ENCODE measurements around the gene COLGALT1. TPM values are rescaled to one million over a fixed set of nuclear protein-coding genes. Genes with fewer than 3 reads are reported as not detected.

The COLGALT1 gene
- total RNA-seq, 1 experiment from 2014 or later: 49.5 TPM

DNA sequence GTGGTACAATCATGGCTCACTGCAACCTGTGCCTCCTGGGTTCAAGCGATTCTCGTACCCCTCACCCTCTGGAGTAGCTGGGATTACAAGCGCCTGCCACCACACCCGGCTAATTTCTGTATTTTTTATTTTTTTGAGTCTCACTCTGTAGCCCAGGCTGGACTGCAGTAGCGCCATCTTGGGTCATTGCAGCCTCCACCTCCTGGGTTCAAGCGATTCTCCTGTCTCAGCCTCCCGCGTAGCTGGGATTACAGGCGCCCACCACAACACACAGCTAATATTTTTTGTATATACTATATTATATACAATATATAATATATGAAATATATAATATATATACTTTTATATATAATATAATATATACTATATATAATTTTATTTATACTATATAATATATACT lies 52.5 kb downstream of the COLGALT1 start:
- DNase-seq: no peak
- Histone ChIP-seq H3K36me3 (replicated peaks; ENCODE audit: control insufficient read depth, insufficient read depth, low read length) (peaks cover 2% of the 10 kb centered on the region; the same call in 1 of the 2 replicates), H3K27me3 (ENCODE audit: control insufficient read depth, insufficient read depth, low read length) (no peaks in the 10 kb centered on the region), H3K4me3 (ENCODE audit: insufficient read depth, low read depth, low read length) (no peak overlapping the region)

DNA sequence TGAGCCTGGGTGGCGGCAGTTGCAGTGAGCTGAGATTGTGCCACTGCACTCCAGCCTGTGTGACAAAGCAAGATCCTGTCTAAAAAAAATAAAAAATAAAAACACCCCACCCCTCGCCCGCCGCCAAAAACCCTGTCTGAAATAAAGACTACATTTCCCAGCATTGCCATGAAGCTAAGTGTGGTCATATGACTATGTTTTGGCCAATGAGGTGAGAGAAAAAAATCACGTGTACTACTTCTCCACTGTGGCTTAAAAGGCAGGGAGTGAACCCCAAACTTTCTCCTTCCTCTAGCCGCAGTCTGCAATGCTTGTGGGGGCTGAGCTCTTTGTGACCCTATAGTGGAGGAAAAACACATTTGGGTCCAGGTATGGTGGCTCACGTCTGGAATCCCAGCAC lies 54.9 kb downstream of the COLGALT1 start:
- DNase-seq: peak; percentile 72
- H3K36me3 ChIP-seq (replicated peaks; ENCODE audit: control insufficient read depth, insufficient read depth, low read length): peaks cover 2% of the 10 kb centered on the region; the same call in 1 of the 2 replicates
- H3K4me3 ChIP-seq (ENCODE audit: insufficient read depth, low read depth, low read length): no peak overlapping the region

DNA sequence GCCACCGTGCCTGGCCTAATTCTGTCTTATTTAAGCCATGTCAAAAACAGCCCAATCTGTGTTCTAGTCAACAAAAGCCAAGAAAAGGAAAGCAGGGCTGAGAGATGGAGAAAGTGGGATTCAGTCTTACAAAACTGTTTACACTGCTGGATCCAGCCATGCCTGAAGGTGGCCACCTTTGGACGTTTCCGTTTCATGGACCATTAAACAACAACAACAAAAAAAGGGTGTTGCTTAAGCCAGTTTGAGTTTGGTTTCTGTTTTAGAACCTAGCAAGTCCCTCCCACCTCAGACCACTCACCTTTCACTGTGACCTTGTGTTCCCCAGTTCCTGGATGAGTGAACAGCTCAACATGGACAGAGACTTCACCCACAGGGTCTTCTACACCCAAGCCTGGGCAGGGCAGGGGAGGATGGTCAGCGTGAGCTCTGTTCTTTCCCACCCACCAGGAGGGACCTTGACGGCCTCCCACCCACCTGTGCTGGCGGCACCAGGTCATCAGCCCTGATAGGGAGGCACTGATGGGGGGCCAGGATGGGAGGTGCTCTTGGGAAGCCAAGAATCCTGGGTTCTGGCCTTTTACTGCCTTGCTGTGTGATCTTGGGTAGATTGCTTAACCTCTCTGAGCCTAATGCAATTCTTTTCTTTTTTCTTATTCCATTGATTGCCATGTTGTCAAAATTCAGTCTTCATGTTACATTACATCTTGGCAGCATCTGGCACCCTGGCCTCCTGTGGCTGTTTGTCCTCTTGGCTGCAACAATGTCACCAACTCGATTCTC lies 56.2 kb downstream of the COLGALT1 start:
- no peaks in the 10 kb centered on the region for H3K27me3 ChIP-seq (ENCODE audit: control insufficient read depth, insufficient read depth, low read length)
- peaks cover 2% of the 10 kb centered on the region; the same call in 1 of the 2 replicates for H3K36me3 ChIP-seq (replicated peaks; ENCODE audit: control insufficient read depth, insufficient read depth, low read length)
- H3K4me3 ChIP-seq (ENCODE audit: insufficient read depth, low read depth, low read length): no peak overlapping the region
- no peak for DNase-seq

More for the DNA sequence above, 54.9 kb downstream of the COLGALT1 start:
- no peaks in the 10 kb centered on the region for H3K27me3 ChIP-seq (ENCODE audit: control insufficient read depth, insufficient read depth, low read length)

DNA sequence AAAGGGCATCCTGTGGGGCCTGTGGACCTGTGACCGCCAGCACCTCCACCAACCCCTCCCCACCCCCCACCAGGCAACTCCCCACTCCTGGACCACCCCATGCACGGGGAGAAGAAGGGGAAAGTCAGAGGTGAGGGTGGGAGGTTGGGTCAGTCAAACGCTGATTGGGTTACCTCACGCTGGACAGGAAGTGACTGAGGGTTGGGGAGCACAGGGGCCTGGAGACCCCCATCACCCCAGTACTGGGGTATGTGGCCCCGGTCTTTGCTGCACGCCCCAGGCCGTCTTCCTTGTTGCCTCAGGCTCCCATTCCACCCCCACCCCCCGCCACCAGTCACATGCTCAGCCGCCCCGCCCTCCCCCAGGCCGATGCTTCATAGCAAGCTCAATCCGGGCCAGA lies 59.0 kb downstream of the COLGALT1 start:
- DNase-seq: no peak
- H3K4me3 ChIP-seq (ENCODE audit: insufficient read depth, low read depth, low read length): no peak overlapping the region
- peaks cover 2% of the 10 kb centered on the region; the same call in 1 of the 2 replicates for H3K36me3 ChIP-seq (replicated peaks; ENCODE audit: control insufficient read depth, insufficient read depth, low read length)
- no peaks in the 10 kb centered on the region for H3K27me3 ChIP-seq (ENCODE audit: control insufficient read depth, insufficient read depth, low read length)

DNA sequence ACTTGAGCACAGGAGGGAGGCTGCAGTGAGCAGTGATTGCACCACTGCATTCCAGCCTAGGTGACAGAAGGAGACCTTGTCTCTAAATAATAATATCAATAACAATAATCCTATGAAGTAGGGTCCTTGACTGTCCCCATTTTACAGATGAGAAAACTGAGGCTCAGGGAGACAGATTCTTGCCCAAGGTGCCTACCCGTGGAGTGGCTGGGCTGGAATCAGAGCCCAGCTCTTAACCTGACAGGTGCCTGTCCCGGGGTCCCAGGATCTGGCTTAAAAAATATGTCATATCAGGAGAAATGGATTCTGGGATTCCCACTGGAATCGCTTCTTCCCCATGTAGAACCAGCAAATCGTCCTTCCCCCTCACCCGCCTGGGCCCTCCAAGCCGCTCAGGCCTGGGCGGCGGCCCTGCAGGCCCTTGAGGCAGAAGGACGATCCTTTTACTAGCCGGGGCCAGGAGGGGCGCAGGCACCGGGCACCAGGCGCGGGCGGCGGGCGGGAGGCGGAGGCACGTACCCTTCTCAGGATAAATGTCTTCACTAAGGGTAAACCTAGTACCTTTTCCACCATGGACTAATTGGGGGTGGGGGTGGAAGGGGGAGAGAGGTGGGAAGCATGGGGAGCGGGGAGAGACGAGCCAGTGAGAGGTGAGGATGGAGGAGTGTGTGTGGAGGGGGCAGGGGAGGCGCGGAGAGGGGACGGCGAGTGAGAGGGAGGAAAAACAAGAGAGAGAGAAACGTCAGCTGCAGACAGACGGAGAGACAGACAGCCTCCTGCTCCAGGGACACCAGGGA lies 60.6 kb downstream of the COLGALT1 start:
- peak overlapping the region; percentile 81 for H3K4me3 ChIP-seq (ENCODE audit: insufficient read depth, low read depth, low read length)
- DNase-seq: no peak
- H3K27me3 ChIP-seq (ENCODE audit: control insufficient read depth, insufficient read depth, low read length): no peaks in the 10 kb centered on the region
- H3K36me3 ChIP-seq (replicated peaks; ENCODE audit: control insufficient read depth, insufficient read depth, low read length): peaks cover 2% of the 10 kb centered on the region; the same call in 1 of the 2 replicates

DNA sequence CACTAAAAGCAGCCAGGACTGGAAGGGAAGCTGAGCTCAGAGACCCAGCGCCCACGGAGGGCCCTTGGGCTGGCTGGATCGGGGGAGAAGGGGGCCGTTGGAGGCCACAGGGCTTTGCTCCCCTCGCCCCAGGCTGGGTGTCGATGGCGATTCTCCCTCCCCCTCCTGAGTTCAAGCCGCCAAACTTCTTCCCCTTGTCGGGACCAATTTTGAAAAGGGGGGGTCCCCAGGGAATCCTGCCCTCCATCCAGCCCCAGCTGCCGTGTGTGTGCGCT lies 61.2 kb downstream of the COLGALT1 start:
- H3K27me3 ChIP-seq (ENCODE audit: control insufficient read depth, insufficient read depth, low read length): no peaks in the 10 kb centered on the region
- DNase-seq: no peak
- peaks cover 1% of the 10 kb centered on the region; the same call in 1 of the 2 replicates for H3K36me3 ChIP-seq (replicated peaks; ENCODE audit: control insufficient read depth, insufficient read depth, low read length)
- peak overlapping the region; percentile 81 for H3K4me3 ChIP-seq (ENCODE audit: insufficient read depth, low read depth, low read length)

DNA sequence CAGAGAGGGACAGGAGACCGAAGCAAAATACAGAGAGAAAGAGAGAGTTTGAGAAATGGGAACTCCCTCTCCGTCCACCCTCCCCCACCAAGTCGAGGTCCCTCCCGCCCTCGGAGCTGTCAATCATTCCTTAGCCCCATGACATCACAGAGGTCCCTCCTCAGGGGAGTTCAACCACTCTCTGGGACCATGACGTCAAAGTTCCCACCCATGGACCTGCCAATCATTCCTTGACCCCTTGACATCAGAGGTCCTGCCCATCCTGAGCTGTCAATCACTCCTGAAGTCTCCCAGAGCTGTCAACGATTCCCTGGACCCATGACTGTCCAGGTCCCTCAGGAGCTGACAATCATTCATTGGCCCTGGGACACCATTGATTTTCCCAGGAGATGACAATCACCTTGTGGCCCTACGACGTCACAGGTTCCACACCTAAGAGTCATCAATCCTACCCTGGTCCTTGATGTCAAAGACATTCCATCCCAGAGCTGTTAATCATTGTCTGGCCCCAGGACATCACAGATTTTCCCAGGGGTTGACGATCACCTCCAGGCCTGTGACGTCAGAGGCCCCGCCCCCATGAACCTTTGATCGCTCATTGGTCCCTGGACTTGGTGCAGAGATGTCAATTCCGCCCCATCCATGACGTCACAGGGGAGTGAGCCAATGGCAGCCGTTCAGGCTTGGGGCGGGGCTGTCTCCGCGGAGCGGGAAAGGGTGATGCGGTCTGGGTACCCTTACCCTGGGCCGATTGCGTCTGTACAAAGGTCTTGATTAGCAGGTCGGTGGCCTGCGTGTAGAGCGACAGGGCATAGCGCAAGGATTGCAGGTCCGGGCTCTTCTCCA lies 61.7 kb downstream of the COLGALT1 start:
- peak overlapping the region; percentile 81 for H3K4me3 ChIP-seq (ENCODE audit: insufficient read depth, low read depth, low read length)
- H3K36me3 ChIP-seq (replicated peaks; ENCODE audit: control insufficient read depth, insufficient read depth, low read length): no peaks in the 10 kb centered on the region; the same call in 1 of the 2 replicates
- peak; percentile 83 for DNase-seq
- no peaks in the 10 kb centered on the region for H3K27me3 ChIP-seq (ENCODE audit: control insufficient read depth, insufficient read depth, low read length)

DNA sequence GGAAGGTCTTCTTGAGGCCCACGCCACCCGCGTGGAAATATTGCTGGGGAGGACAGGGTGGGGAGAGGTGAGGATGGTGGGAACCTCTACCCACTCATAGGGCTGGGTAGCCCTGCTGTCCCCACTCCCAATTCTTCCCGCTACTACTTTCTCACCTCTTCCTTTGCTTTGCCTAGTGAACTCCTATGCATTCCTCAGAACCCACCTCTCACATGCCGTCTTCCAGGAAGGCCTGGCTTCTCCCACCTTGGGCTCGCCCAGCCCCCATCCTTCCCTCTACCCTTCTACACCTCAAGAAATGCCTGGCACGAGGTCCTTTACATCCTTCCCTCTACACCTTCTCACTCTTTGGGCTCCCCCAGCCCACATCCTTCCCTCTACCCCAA lies 62.4 kb downstream of the COLGALT1 start:
- H3K27me3 ChIP-seq (ENCODE audit: control insufficient read depth, insufficient read depth, low read length): no peaks in the 10 kb centered on the region
- no peak for DNase-seq
- peaks cover under 1% of the 10 kb centered on the region for H3K36me3 ChIP-seq (replicated peaks; ENCODE audit: control insufficient read depth, insufficient read depth, low read length)
- no peak overlapping the region for H3K4me3 ChIP-seq (ENCODE audit: insufficient read depth, low read depth, low read length)

DNA sequence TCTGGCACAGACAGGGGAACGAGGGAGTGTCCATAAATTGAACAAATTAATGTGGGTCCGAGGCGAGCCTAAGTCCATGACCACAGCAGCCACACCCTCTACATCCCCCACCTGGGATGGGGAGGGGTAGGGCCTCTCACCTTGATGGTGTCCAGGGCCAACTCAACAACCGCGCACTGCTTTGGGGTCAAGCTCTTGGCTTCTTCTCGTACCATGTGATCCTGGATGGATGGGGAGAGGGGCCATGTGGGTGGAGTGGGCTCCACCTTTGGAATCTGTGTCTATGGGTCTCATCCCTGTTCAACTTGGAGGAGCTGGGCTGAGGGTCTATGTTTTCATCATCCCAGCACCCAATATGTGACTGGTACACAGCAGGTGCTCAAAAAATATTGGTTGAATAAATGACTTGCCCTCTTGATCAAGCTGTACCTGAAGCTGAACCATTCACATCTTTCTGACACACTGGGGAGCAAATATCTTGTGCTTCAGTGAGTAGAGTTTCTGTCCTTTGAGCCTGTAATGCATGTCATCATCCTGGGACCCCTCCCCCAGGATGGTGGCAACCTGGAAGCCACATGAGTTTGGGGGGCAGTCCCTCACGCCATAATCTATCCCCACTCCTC lies 62.9 kb downstream of the COLGALT1 start:
- Histone ChIP-seq H3K27me3 (ENCODE audit: control insufficient read depth, insufficient read depth, low read length) (no peaks in the 10 kb centered on the region), H3K36me3 (replicated peaks; ENCODE audit: control insufficient read depth, insufficient read depth, low read length) (peaks cover 3% of the 10 kb centered on the region), H3K4me3 (ENCODE audit: insufficient read depth, low read depth, low read length) (no peak overlapping the region)
- no peak for DNase-seq

DNA sequence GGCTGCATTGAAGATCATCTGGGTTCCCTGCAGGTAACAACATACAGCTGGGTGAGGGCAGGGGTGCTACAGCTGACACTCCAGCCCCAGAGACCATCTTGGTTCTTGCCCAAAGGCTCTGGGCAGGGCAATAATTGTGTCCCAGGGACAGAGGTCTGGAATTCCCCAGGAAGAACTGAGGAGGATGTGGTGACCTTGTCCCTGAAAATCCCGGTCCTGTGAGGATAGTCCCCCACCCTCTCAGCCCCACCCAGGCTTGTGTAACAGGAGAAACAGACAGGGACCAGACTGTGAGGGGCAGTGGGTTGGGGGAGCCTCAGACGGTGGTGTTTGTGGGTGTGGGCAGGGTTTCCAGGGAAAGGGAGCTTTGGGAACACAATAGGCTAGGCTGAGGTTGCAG lies 63.5 kb downstream of the COLGALT1 start:
- Histone ChIP-seq H3K27me3 (ENCODE audit: control insufficient read depth, insufficient read depth, low read length) (no peaks in the 10 kb centered on the region), H3K4me3 (ENCODE audit: insufficient read depth, low read depth, low read length) (no peak overlapping the region), H3K36me3 (replicated peaks; ENCODE audit: control insufficient read depth, insufficient read depth, low read length) (peaks cover 3% of the 10 kb centered on the region)
- no peak for DNase-seq

DNA sequence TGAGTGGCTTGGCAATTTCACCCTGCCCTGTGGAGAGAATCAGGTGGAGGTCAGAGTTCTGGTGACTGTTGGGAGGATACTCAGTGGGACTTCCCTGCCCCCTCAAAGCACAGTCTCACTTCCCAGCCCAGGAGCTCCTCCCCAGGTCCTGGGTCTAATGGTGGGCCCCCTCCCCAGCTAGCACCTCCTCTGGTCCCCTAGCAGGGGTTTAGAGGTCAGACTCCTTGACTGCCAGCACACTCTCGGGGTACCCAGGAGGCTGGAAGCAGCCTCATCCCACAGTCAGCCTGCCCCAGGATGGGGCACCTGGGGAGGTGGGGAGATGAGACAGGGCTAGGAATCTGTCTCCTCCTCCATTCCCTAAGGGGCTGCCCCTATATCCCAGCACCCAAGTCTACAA lies 65.2 kb downstream of the COLGALT1 start:
- H3K4me3 ChIP-seq (ENCODE audit: insufficient read depth, low read depth, low read length): no peak overlapping the region
- no peaks in the 10 kb centered on the region for H3K27me3 ChIP-seq (ENCODE audit: control insufficient read depth, insufficient read depth, low read length)
- no peak for DNase-seq
- peaks cover 5% of the 10 kb centered on the region for H3K36me3 ChIP-seq (replicated peaks; ENCODE audit: control insufficient read depth, insufficient read depth, low read length)

DNA sequence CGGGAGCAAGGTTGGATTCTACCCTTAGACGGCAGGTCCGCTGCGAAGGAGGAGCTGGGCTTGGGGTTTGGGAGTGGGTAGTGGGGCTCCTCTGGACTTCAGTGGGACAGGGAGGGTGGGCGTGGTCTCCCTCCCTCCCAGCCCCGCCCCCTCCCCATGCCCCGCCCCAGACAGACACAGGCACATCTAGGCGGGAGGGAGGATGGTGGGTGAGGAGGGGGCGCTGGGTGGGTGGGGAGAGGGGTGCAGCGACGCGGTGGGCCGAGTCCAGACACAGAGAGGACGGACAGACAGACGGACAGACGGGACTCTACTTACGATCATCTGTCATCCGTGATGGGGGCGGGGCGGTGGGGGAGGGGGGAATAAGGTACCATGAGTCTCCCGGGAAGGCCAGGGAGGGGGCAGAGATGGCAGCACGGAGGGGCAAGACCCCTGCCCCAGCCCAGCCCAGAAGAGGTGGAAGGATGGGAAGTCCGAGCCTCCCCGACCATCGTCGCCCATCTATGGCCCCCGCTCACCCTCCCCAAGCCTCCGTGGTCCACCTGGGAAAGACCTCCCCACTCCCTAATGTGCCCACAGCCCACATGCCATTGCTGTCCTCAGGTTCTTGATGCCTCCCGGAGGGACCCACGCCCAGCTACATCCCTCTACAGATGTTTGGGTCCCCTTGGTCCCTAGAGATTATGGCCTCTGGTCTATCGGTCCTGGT lies 67.9 kb downstream of the COLGALT1 start:
- Histone ChIP-seq H3K36me3 (replicated peaks; ENCODE audit: control insufficient read depth, insufficient read depth, low read length) (peaks cover 9% of the 10 kb centered on the region), H3K4me3 (ENCODE audit: insufficient read depth, low read depth, low read length) (no peak overlapping the region), H3K27me3 (ENCODE audit: control insufficient read depth, insufficient read depth, low read length) (no peaks in the 10 kb centered on the region)
- DNase-seq: peak; percentile 74

DNA sequence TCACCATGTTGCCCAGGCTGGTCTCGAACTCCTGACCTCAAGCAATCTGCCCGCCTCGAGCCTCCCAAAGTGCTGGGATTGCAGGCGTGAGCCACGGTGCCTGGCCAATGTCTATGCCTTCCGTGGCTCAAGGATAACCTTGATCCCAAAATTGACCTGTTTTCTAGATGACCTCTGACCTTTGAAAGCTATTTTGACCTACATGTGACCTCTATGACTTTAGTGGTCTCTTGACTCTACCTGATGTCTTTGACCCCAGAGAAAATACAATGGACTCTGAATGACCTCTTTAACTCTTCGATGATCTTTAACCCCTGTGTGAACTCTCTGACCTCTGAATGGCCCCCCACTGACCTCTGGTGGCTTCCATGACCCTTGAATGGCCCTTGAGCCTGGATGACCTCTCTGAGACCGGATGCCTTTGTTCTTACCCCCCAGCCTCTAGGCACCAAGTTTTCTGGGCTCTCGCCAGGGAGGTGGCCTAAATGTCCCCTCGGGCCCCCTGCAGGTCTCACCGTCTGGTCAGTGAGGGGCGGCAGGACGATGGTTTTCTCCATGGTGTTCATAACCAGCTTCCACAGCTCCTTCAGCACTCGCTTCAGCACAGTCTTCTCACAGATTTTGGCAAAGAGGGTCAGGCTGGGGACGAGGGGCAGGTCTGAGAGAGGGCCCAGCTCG lies 69.0 kb downstream of the COLGALT1 start:
- Histone ChIP-seq H3K36me3 (replicated peaks; ENCODE audit: control insufficient read depth, insufficient read depth, low read length) (peaks cover 9% of the 10 kb centered on the region), H3K27me3 (ENCODE audit: control insufficient read depth, insufficient read depth, low read length) (no peaks in the 10 kb centered on the region), H3K4me3 (ENCODE audit: insufficient read depth, low read depth, low read length) (no peak overlapping the region)
- DNase-seq: no peak

All from H7 (cell line).